ENCODE measurements around the gene DENND2D. TPM values are rescaled to one million over a fixed set of nuclear protein-coding genes. Genes with fewer than 3 reads are reported as not detected.
A peak's percentile ranks its signal among the peaks of the same experiment; 100 is the strongest.

The DENND2D gene
- total and polyA plus RNA-seq, 10 of the 15 experiments (the other 5 are each of a cell fraction or from before 2014, with no cell fraction given) = 149 to 375 (median 172) TPM

DNA sequence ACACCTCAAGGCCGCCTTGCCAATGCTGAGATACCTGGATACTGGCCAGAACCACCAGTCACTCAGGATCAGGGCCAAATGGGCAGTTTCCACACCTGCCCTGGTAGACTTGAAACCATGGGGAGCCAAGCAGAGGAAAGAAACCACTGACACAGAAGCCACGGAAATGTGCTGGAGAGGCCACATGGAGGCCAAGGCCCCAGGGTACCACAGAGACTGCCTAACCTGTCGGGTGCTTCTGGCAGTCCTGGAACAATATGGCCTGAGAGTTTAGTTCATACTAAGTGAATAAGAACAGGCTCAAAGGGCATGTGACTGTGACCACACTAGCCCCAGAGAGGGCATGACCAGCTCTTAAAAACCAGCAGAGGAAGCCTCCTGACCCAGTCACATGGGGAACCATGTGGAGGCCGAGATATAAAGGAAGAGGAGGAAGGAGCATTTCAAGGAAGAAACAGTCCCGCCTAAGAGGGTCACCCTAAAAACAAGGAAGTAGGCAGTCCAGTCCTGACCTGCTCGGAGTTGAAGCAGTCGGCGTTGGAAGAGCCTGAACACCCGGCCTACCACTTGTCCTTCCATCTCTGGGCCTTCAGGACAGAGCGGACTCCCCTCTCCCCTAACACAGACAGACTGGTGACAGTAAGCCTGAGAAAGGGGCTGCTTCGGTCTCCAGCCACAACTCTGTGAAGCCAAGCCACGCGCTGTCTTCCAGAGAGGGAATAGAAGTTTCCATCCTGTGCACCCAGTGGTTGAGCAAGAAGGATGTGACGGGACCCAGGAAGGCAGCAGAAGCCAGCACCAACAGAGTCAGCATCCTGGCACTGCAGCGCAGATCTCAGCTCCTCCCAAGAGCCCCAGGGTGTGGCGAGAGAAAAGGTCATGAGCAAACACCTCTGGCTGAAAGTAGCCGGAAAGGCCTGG, at the start of gene DENND2D (continued):
- TF ChIP-seq CBX5 (IDR thresholded peaks at IDR 0.05; ENCODE audit: low read depth) (no peak), RB1 (IDR thresholded peaks at IDR 0.05; ENCODE audit: borderline replicate concordance) (no peak; the same call in 1 of the 2 replicates), PAX5 (IDR thresholded peaks at IDR 0.05; ENCODE audit: borderline replicate concordance, low read depth, low read length) (no peak), TCF3 (IDR thresholded peaks at IDR 0.05; ENCODE audit: borderline replicate concordance, insufficient read depth, low read depth, low read length) (peak; percentile 53; the same call in 1 of the 2 replicates), BHLHE40 (IDR thresholded peaks at IDR 0.05; ENCODE audit: borderline replicate concordance in 1 of 2, low read depth in 2 of 2, low read length in 1 of 2) (peak; percentile 79 to 90), IRF4 (IDR thresholded peaks at IDR 0.05; ENCODE audit: low read depth, low read length) (no peak), RUNX3 (IDR thresholded peaks at IDR 0.05; ENCODE audit: low read length) (no peak), KDM1A (IDR thresholded peaks at IDR 0.05; ENCODE audit: borderline replicate concordance) (no peak), NRF1 (conservative IDR thresholded peaks at IDR 0.05; ENCODE audit: low read depth, low read length) (no peak), IKZF2 (IDR thresholded peaks at IDR 0.05) (peak; percentile 52 to 62; a peak in 3 of 4 replicates), WRNIP1 (IDR thresholded peaks at IDR 0.05; ENCODE audit: borderline replicate concordance, low read depth, low read length) (no peak; the same call in 1 of the 2 replicates), YY1 (IDR thresholded peaks at IDR 0.05; ENCODE audit: low read depth, low read length) (0 out of 2 replicates have a peak, but pooled peaks have one; percentile 20), RELB (IDR thresholded peaks at IDR 0.05; ENCODE audit: low read depth) (peak; percentile 73; the same call in 1 of the 2 replicates), HDAC6 (IDR thresholded peaks at IDR 0.05; ENCODE audit: unreplicated experiment) (no peak), TCF7 (IDR thresholded peaks at IDR 0.05; ENCODE audit: borderline replicate concordance) (no peak), MEF2B (IDR thresholded peaks at IDR 0.05; ENCODE audit: partially characterized antibody, poor library complexity, severe bottlenecking) (peak; percentile 82), BMI1 (IDR thresholded peaks at IDR 0.05; ENCODE audit: borderline replicate concordance) (peak; percentile 58; the same call in 1 of the 2 replicates), TCF12 (IDR thresholded peaks at IDR 0.05; ENCODE audit: low read depth, low read length) (no peak), EGR1 (IDR thresholded peaks at IDR 0.05; ENCODE audit: borderline replicate concordance in 1 of 2, low read depth in 2 of 2, low read length in 2 of 2) (0 out of 3 replicates have a peak, but pooled peaks of 1 of the 2 experiments have one; percentile 11), MTA3 (IDR thresholded peaks at IDR 0.05; ENCODE audit: borderline replicate concordance, low read length) (no peak), USF2 (IDR thresholded peaks at IDR 0.05; ENCODE audit: borderline replicate concordance, low read depth, low read length) (peak; percentile 95), ZSCAN29 (IDR thresholded peaks at IDR 0.05) (no peak), EP300 (IDR thresholded peaks at IDR 0.05; ENCODE audit: borderline replicate concordance in 1 of 2, control insufficient read depth in 1 of 2, low read depth in 2 of 2, low read length in 2 of 2) (peak in 1 of 2 experiments; percentile 24; a peak in 1 of 4 replicates), CHD2 (IDR thresholded peaks at IDR 0.05; ENCODE audit: borderline replicate concordance, low read depth, low read length) (peak; percentile 56; the same call in 1 of the 2 replicates), STAT3 (IDR thresholded peaks at IDR 0.05; ENCODE audit: low read depth, low read length) (0 out of 2 replicates have a peak, but pooled peaks have one; percentile 55)
- TF ChIP-seq, protein P1, sequence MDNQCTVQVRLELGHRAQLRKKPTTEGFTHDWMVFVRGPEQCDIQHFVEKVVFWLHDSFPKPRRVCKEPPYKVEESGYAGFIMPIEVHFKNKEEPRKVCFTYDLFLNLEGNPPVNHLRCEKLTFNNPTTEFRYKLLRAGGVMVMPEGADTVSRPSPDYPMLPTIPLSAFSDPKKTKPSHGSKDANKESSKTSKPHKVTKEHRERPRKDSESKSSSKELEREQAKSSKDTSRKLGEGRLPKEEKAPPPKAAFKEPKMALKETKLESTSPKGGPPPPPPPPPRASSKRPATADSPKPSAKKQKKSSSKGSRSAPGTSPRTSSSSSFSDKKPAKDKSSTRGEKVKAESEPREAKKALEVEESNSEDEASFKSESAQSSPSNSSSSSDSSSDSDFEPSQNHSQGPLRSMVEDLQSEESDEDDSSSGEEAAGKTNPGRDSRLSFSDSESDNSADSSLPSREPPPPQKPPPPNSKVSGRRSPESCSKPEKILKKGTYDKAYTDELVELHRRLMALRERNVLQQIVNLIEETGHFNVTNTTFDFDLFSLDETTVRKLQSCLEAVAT (IDR thresholded peaks at IDR 0.05) = peak; percentile 99
